K562 (cell line): ENCODE measurements around the gene BORCS5. TPM values are rescaled to one million over a fixed set of nuclear protein-coding genes. Genes with fewer than 3 reads are reported as not detected.

Experiments
- ATAC-seq: fragments of 200-7000 bp; cut with Tn5 transposase; 3 replicates; pipeline ENCODE4 v1.9.1; 2020; ENCODE audit warnings: moderate library complexity
- BruUV-seq: library from RNA; stranded (reverse); fragments of 400-500 nt; replicated peaks from 2 replicates; lab custom pipeline; 2021; lab: Mats Ljungman, UMichigan
- CTCF ChIA-PET: fragments of 300-600 bp; formaldehyde crosslinking; extraction: SDS; loops from one replicate; lab custom pipeline; 2021; ENCODE audit warnings: low intra/inter-chr PET ratio; lab: Yijun Ruan, JAX
- POLR2A ChIA-PET: fragments of 300-600, 350-650 bp; sonication (Branson Sonifier 250); formaldehyde crosslinking; extraction: SDS; loops from one replicate; lab custom pipeline; 2021; ENCODE audit warnings: antibody characterized with exemption, inconsistent platforms; lab: Yijun Ruan, JAX
- DNase-seq, 4 experiments: peaks; one replicate each; pipeline versions ENCODE4 v3.0.0 to v3.0.0-alpha.2; 2011 to 2018; ENCODE audit warnings: low spot score in 3 of 4, mixed read lengths in 3 of 4; ENCODE audit errors: extremely low read depth in 1 of 4
- FAIRE-seq: peaks from 2 replicates; lab custom pipeline; 2011; peaks lifted over from hg19 to GRCh38; lab: Jason Lieb, UNC
- H2AFZ ChIP-seq: 2 replicates; pipeline ENCODE4 v1.6.0; 2011; ENCODE audit warnings: low read depth, low read length, control low read depth, inconsistent platforms
- H3K27ac ChIP-seq: fragments of 200-600 bp; 3 replicates; pipeline ENCODE4 v1.8.0; 2011; ENCODE audit warnings: low read depth, mild to moderate bottlenecking, control low read depth, inconsistent platforms, low read length, moderate library complexity, mixed read lengths; ENCODE audit errors: extremely low read depth
- H3K27me3 ChIP-seq, 2 experiments: fragments of 300-600 bp in 1 of 2; 2 replicates in 1 of 2; 3 replicates in 1 of 2; pipeline versions ENCODE4 v1.6.0 to v1.8.0; 2011; ENCODE audit warnings: inconsistent platforms in 2 of 2, low read length in 2 of 2, mild to moderate bottlenecking in 1 of 2, mixed read lengths in 1 of 2, moderate library complexity in 1 of 2; ENCODE audit not compliant: control insufficient read depth in 2 of 2, insufficient read depth in 2 of 2
- H3K36me3 ChIP-seq: fragments of 300-600 bp; 3 replicates; pipeline ENCODE4 v1.8.0; 2011; ENCODE audit warnings: mild to moderate bottlenecking, low read length, inconsistent platforms; ENCODE audit not compliant: control insufficient read depth, insufficient read depth
- H3K4me1 ChIP-seq, 2 experiments: fragments of 200-600 bp in 1 of 2; replicated peaks in 1 of 2; 2 replicates in 1 of 2; 3 replicates in 1 of 2; pipeline versions ENCODE4 v1.5.1 to v1.8.0; 2011; ENCODE audit warnings: inconsistent platforms in 2 of 2, low read length in 2 of 2, mild to moderate bottlenecking in 1 of 2, mixed read lengths in 1 of 2, moderate library complexity in 1 of 2; ENCODE audit not compliant: control insufficient read depth in 2 of 2, insufficient read depth in 2 of 2
- H3K4me2 ChIP-seq: 2 replicates; pipeline ENCODE4 v1.6.1; 2011; ENCODE audit warnings: low read length, control low read depth, inconsistent platforms, mixed read lengths; ENCODE audit not compliant: insufficient read depth
- H3K4me3 ChIP-seq: fragments of 200-600 bp; sonication (generic), shearing (Covaris generic); 2 replicates; pipeline ENCODE4 v1.5.1; 2016; ENCODE audit warnings: control low read depth, inconsistent platforms
- H3K79me2 ChIP-seq: fragments of 200-600 bp; 3 replicates; pipeline ENCODE4 v1.8.0; 2011; ENCODE audit warnings: low read length, inconsistent platforms; ENCODE audit not compliant: control insufficient read depth, insufficient read depth
- H3K9ac ChIP-seq, 2 experiments: 2 replicates each; pipeline versions ENCODE4 v1.6.0 to v1.6.1; 2011; ENCODE audit warnings: low read depth in 2 of 2, low read length in 2 of 2, control low read depth in 1 of 2, inconsistent platforms in 1 of 2, mild to moderate bottlenecking in 1 of 2, mixed read lengths in 1 of 2; ENCODE audit not compliant: insufficient read depth in 1 of 2
- H3K9me1 ChIP-seq: one replicate; pipeline ENCODE4 v1.6.0; 2011; ENCODE audit warnings: inconsistent platforms, mild to moderate bottlenecking, low read length, moderate library complexity; ENCODE audit not compliant: control insufficient read depth, insufficient read depth
- H3K9me3 ChIP-seq: replicated peaks from 2 replicates; pipeline ENCODE4 v1.5.1; 2011; ENCODE audit warnings: low read depth, low read length, inconsistent platforms; ENCODE audit not compliant: control insufficient read depth, insufficient read depth
- H4K20me1 ChIP-seq: replicated peaks from 2 replicates; pipeline ENCODE4 v1.6.1; 2011; ENCODE audit warnings: low read length, inconsistent platforms, mixed read lengths; ENCODE audit not compliant: control insufficient read depth, insufficient read depth
- CBFA2T2 ChIP-seq: fragments of 450-650 bp; conservative IDR thresholded peaks from 2 replicates; pipeline ENCODE4 v1.6.1; 2017; ENCODE audit warnings: mild to moderate bottlenecking
- DIDO1 ChIP-seq: fragments of 450-650 bp; IDR thresholded peaks from 2 replicates; pipeline ENCODE4 v1.6.1; 2016; ENCODE audit warnings: low read depth, missing biosample characterization, missing genetic modification characterization
- HDAC1 ChIP-seq, 2 experiments: fragments of 450-650 bp; IDR thresholded peaks; 2 replicates each; pipeline ENCODE4 v1.6.1; 2016 to 2017; ENCODE audit warnings: inconsistent platforms in 1 of 2, mild to moderate bottlenecking in 1 of 2, moderate library complexity in 1 of 2
- KLF1 ChIP-seq: fragments of 450-650 bp; IDR thresholded peaks from 2 replicates; pipeline ENCODE4 v1.6.1; 2016; ENCODE audit warnings: missing genetic modification characterization, missing compliant biosample characterization
- LCOR ChIP-seq: sonication (generic); formaldehyde crosslinking; IDR thresholded peaks from 2 replicates; pipeline ENCODE4 v1.8.0; 2022; ENCODE audit warnings: mild to moderate bottlenecking, missing genetic modification reagents
- NR2F6 ChIP-seq: fragments of 450-650 bp; formaldehyde crosslinking; IDR thresholded peaks from 2 replicates; pipeline ENCODE4 v1.4.0; 2020; ENCODE audit warnings: mild to moderate bottlenecking
- SETDB1 ChIP-seq: IDR thresholded peaks from one replicate; pipeline ENCODE4 v1.6.1; 2012; ENCODE audit warnings: low read length, control low read depth, inconsistent platforms
- SMARCC2 ChIP-seq: fragments of 450-650 bp; IDR thresholded peaks from 2 replicates; pipeline ENCODE4 v1.6.1; 2017; ENCODE audit warnings: antibody characterized with exemption, moderate library complexity, mild to moderate bottlenecking, low read depth
- ZNF354B ChIP-seq: fragments of 250-450 bp; sonication (Bioruptor Pico); IDR thresholded peaks from 2 replicates; pipeline ENCODE4 v1.4.0; 2020
- ZNF778 ChIP-seq: fragments of 450-650 bp; formaldehyde crosslinking; IDR thresholded peaks from 2 replicates; pipeline ENCODE4 v1.4.0; 2020; ENCODE audit warnings: mild to moderate bottlenecking, moderate library complexity
- WGBS: fragments of 100-300 bp; shearing (Covaris generic); methylation state at CpG from one replicate; pipeline ENCODE4 v1.1.6; 2016; ENCODE audit warnings: low coverage, mixed read lengths; ENCODE audit not compliant: insufficient coverage; ENCODE audit errors: missing lambda C conversion rate; 5-methylcytosine and 5-hydroxymethylcytosine counted together
- in situ Hi-C: fragments of 300-500 bp; cut with MboI; formaldehyde crosslinking; loops from 4 replicates; pipeline ENCODE4 v1.15.0; 2018; ENCODE audit warnings: inconsistent platforms, mixed read lengths
- intact Hi-C: fragments of 100-400 bp; cut with micrococcal nuclease; formaldehyde crosslinking; loops from 2 replicates; pipeline ENCODE4 v1.14.2; 2022
- polyA plus RNA-seq, 8 experiments: library from polyadenylated mRNA; depleted of rRNA in 4 of 8; stranded (reverse) in 5 of 8; unstranded in 3 of 8; fragments of >200 nt; fragmentation: Nextera tagmentation in 2 of 8; fragmentation: Illumina TruSeq in 1 of 8; extraction: Ambion mirVana in 2 of 8; extraction: Trizol in 1 of 8; gene quantifications; 2 replicates each; pipeline versions ENCODE4 v1.2.1 to v1.2.3, GENCODE V29; 2011 to 2014; ENCODE audit warnings: inconsistent platforms in 1 of 8, missing spikeins in 1 of 8
- total RNA-seq, 7 experiments: library from RNA; depleted of rRNA in 6 of 7; stranded (reverse); fragments of >200 nt in 6 of 7; fragmentation: Illumina TruSeq in 2 of 7; extraction: Trizol in 2 of 7; gene quantifications; 2 replicates each; pipeline versions ENCODE4 v1.2.1 to v1.2.3, GENCODE V29; 2011 to 2021; ENCODE audit warnings: low replicate concordance in 1 of 7

The BORCS5 gene
- total and polyA plus RNA-seq, 9 of the 15 experiments (the other 6 are each of a cell fraction or from before 2014, with no cell fraction given), result 0.31 to 12.4 (median 6.6) TPM

DNA sequence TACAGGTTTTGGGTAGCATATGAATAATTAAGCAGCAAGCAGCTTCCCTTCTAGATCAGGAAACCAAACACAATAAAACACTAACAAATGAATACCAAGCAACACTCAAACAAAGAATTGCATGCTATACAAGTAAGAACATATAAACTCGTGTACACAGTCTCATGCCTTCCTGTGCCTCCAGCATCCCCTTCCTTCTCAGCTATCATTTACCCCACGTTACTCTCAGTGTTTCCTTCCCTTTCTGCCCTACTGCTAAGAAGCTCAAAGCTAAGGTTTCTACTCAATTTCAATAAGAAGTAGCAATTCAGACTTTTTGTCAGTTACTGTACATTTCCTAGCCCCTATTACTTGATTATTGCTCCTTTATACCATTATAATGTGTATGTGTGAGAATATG is 124.8 kb downstream of the BORCS5 start:
- ATAC-seq (no peak), FAIRE-seq (no peak), DNase-seq (no peak)
- Histone ChIP-seq H2AFZ (no peak overlapping the region), H3K4me2 (no peak overlapping the region), H3K79me2 (no peaks in the 10 kb centered on the region), H3K9ac (no peak overlapping the region), H3K9me1 (no peaks in the 10 kb centered on the region), H3K27me3 (no peaks in the 10 kb centered on the region), H4K20me1 (no peaks in the 10 kb centered on the region), H3K4me1 (no peaks in the 10 kb centered on the region), H3K27ac (no peak overlapping the region), H3K4me3 (no peak overlapping the region), H3K9me3 (no peaks in the 10 kb centered on the region), H3K36me3 (peaks cover 42% of the 10 kb centered on the region)
- BruUV-seq, result no TSS peak
- CTCF ChIA-PET, result no interaction called here
- 47% methylated on average over 2 of the region's 2 CpGs for WGBS
- intact Hi-C loops (no loop called here), in situ Hi-C loops (no loop called here)
- TF ChIP-seq SMARCC2, result no peak
- TF ChIP-seq ZNF778, result no peak
- POLR2A ChIA-PET, result interaction anchor here (0.6 to 1.6 kb wide), 2 partner anchors 25 to 41 kb away, joined by 3 to 4 read pairs; no protein-coding TSS in a partner anchor

DNA sequence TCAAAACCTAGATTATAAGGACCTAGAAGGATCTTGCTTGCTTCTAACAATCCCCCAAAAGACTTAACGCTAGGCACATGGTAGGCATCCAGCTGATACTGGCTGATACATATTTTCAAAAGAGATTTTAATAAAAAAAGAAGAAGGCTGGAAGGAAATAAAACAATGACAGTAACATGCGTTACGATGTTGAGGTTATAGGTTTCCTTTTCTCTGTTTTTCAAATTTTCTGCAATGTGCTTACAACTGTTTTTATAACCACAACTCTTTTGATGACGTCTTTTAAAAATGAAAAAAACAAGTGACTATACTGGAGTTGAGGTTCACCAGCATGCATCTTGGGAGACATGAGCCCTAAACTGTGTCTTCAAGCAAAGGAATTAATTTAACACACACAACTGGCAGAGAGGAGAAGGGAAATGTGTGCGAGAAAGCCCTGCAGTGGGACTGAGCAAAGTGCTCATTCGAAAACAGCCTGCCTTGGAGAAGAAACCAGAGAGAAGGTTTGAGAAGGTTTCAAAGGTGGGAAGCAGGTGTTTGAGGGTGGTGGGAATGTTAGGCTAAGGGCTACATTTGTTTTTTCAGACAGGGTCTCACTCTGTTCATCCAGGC is 125.4 kb downstream of the BORCS5 start:
- no peaks in the 10 kb centered on the region for H3K4me1 ChIP-seq
- 88% methylated on average over 6 of the region's 6 CpGs for WGBS
- no peak overlapping the region for H3K27ac ChIP-seq
- H4K20me1 ChIP-seq, result no peaks in the 10 kb centered on the region
- H3K9me3 ChIP-seq, result no peaks in the 10 kb centered on the region
- no peak overlapping the region for H3K4me2 ChIP-seq
- FAIRE-seq (no peak), DNase-seq (no peak), ATAC-seq (no peak)
- TF ChIP-seq HDAC1 (IDR thresholded peaks at IDR 0.05) (no peak), KLF1 (tag) (no peak), CBFA2T2 (no peak), LCOR (CRISPR knock-in tag) (no peak), ZNF354B (CRISPR knock-in tag) (no peak), DIDO1 (tag) (no peak), SETDB1 (no peak), NR2F6 (no peak)
- peaks cover 40% of the 10 kb centered on the region for H3K36me3 ChIP-seq
- no peak overlapping the region for H2AFZ ChIP-seq
- CTCF ChIA-PET, result no interaction called here
- H3K4me3 ChIP-seq, result no peak overlapping the region
- BruUV-seq, result no TSS peak
- H3K79me2 ChIP-seq, result no peaks in the 10 kb centered on the region
- no peak overlapping the region for H3K9ac ChIP-seq
- in situ Hi-C loops (no loop called here), intact Hi-C loops (no loop called here)
- H3K9me1 ChIP-seq, result no peaks in the 10 kb centered on the region
- H3K27me3 ChIP-seq, result no peaks in the 10 kb centered on the region
- POLR2A ChIA-PET, result interaction anchor here (0.6 to 1.6 kb wide), 2 partner anchors 24 to 41 kb away, joined by 3 to 4 read pairs; no protein-coding TSS in a partner anchor
